T follicular helper cell (primary cell): ENCODE results near the gene ST7.

ENCODE experiments used
- DNase-seq: peaks from one replicate; pipeline ENCODE4 v3.0.0-alpha.2; 2020; ENCODE audit warnings: low read depth

ST7 gene

DNA sequence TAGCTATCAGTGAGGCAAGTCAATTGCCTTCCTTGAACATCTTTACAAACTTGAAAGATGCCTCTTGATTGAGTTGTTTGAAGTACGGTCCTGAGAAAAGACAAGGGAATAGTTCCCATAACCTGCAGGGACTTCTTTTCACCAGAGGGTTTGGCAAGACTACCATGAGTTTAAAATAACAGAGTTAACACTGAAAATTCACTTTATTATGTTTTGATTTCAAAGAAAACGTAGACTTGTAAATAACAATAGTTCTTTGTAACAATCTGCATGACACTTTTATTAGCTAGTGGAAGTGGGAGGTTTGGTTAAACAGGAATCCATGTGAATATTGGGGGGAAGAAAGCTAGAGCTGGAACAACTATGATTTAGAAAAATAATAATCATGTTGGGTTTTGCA lies 320.0 kb downstream of the ST7 start:
- no peak for DNase-seq

DNA sequence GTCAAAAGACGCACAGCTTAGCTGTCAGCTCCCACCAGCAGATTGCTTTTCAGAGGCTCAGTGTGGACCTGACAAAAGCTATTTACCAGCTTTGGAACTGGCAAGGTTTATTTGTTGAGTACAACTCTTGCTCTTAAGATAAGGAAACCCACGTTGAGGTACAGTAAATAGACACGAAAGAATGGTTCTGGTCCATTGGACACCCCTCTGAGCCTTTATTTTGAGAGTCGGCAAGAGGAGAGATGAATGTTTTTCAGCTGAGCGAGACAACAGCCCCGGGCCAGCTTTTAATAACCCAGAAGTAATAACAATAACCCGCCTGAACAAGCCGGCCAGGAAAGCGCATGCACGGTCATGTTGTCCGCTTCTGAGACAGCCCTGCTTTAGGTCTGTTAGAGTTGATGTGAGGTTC lies 320.5 kb downstream of the ST7 start:
- DNase-seq, result no peak

DNA sequence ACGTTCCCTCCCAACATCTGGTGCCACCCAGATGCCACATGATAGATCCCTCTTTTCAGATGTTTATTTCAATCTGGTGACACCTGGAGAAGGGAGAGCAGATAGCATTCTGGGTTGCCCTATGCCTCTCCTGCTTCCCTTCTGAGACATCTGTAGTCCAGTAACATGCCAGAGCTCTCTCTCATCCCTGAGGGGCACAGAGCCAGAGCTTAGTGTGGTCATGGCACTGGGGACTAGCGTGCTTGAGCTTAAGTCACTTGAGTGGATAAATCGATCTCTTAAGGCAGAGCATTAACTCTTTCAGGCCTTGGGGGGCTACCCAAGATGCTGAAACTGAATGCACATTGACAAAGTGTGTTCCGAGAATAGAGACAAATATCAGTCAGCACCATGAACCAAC lies 321.6 kb downstream of the ST7 start:
- no peak for DNase-seq

DNA sequence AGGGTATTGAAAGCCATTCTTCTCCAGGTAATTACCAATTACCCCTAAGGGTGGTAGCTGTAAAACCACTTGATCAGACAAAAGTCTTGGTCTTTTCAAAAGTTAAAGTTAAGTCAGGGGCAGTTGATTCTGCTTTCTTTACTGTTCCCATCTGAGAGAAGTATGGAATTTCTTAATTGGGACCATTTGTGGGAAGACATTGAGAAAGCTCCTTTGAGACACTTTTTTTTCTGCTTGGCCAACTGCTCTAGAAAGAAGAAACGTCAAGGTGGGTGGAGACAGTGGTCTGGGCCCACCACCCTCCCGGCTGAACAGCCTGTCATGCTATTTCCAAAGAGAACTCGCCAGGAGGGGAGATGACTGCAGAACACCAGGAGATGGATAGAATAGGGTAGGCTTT lies 324.3 kb downstream of the ST7 start:
- DNase-seq, result no peak

DNA sequence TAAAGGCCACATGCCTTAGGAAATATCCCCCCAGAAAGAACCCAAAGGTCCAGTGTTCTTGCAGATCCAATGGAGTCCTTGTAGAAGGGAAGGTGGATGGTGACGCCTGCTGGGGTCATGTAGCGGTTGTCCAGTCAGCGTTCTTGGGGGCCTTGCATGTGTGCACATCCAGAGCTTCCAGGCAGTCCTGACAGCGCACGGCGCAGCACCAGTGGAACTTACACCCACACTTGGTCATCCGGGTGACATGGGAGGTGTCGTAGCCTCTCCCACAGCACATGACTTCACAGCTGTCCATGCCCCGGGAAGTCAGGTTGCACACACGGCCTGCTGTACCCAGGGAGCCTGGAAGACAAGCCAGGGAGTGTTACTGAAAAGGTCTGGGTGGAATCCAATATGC lies 324.7 kb downstream of the ST7 start:
- DNase-seq, result no peak

DNA sequence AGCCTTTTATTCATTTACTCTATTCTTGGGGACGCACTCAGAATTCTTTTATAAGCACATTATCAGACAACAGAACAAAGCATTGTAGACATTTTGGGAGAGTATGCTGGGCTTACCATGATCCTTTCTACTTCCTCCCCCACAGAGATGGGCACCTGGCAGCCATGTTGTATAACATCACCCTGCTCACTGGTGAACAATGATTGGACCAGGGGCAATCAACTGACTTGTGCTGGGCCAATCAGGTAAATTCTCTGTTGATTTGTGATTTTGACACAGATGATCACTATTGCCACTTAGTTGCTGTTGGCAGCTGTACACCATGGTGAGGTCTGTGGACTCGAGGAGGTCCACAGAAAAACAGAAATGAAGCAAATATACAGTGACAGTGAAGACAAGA lies 325.9 kb downstream of the ST7 start:
- DNase-seq, result no peak
